Activated gamma-delta T cell treated with Interleukin-2 at 50 U/mL for 16 hours (primary cell): ENCODE measurements around the gene PLCH2.
"Not testable (repeated sequence)": the region's sequence is repeated elsewhere in the genome, so short reads cannot be mapped to it uniquely, and the experiment has no call there.

ENCODE experiments used
- DNase-seq: peaks from one replicate; pipeline ENCODE4 v3.0.0-alpha.2; 2020

PLCH2 gene

DNA sequence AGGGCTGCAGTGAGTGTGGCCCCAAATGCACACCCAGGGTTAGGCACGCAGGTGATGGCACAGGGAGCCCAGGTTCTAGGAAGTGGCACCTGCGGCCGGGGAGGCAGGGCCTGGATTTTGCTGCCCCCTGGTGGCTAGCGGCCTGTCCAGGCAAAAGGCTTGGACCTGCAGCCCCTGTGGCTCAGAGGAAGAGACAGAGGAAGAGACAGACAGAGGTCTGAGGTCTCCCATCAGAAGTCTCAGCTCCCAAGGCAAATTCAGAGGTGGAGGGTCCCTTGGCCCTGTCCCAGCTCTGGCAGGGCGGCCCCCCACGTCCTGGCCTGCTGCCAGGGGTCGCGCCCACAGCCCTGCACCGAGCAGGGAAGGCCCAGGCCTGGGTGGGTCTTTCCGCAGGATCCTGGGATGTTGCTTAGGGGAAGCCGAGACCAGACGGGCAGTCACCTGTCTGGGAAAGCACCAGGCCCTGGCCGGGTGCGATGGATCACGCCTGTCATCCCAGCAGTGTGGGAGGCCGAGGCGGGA, 72.0 kb downstream of the PLCH2 start:
- DNase-seq, result peak; percentile 88

DNA sequence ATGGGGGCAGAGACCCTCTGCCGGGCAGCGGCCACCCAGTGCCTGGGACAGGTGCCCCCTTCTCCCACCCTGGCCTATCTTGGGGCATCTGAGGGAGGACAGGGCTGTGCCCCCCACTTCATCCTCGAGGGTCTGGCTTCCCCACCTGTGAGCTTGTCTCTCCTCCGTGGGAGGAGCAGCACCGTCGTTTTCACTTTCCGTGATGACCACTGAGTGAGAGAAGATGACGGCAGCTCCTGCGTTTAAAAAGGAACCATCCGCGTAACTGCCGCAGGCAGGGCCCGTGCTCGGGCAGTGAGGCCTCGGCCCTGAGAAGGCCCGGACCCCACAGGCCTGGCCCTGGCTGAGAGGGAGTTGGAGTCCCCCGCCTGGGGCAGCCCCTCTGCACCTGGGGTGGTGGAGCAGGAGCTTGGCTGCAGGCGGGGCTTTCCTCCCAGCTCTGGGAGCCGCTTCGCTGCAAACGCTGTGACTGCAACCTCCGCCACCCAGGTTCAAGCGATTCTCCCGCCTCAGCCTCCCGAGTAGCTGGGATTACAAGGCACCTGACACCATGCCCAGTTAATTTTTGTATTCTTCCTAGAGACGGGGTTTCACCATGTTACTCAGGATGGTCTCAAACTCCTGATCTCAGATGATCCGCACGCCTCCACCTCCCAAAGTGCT, 73.4 kb downstream of the PLCH2 start:
- DNase-seq, result not testable (repeated sequence)

DNA sequence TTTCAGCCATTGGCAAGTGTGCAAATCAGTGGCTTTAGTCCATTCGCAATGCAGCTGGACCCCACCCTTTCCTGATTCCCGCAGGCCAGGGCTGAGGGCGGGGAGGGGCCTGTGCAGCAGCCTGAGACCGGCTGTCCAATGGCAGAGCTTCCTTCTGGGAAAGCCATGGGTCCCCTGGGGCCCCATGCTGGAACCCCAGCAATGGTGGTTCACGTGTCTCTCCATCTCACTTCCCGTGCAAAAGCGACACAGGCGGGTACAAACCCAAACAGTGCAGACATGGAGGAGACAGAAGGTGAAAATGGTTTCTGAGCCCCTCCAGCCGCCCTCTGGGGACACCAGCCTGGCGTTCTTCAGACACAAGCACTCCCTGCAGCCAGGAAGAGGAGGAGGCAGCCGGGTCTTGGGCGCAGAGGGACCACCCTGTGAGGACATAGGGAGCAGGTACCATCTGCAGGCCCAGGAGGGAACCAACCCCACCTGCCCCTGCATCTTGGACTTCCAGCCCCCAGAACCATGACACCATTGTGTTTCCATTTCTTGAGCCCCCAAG, 74.3 kb downstream of the PLCH2 start:
- DNase-seq, result not testable (repeated sequence)

DNA sequence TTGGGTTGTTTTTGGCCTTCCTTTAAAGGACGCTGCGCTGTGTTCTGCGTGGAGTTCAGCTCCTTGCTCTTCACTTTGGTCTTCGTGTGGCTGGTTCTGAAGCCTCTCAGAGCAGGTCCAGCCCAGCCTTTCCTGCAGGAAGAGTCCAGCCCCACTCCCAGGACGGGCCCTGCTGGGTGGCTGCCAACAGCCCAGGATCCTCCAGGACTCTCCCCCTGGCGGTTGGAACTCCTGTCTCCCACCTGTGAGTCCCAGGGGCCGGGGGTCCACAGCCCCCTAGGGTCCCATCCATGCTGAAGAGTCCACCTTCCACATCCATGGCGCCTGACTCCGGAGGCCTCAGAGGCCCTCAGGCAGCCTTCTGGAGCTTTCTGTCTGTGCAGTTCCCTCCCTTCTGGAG, 75.5 kb downstream of the PLCH2 start:
- DNase-seq, result not testable (repeated sequence)

DNA sequence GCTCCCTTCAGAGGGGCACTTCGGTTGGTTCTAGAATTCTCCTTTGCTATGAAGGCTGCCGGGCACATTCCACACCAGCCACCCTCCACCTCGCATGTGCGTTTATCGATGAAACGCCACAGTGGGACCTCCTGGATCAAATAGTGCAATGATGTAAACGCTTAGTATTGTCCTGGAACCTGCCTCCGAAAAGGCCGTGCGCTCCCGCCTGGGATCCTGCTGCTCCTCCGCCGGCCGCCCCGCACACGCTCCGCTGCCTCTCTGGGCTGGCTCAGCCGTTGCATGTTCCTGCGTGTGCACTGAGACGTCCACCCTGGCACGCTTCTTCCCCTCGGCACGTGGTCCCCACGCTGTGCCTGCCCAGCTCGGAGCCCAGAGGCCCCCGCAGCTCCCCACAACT, 76.1 kb downstream of the PLCH2 start:
- no peak for DNase-seq

DNA sequence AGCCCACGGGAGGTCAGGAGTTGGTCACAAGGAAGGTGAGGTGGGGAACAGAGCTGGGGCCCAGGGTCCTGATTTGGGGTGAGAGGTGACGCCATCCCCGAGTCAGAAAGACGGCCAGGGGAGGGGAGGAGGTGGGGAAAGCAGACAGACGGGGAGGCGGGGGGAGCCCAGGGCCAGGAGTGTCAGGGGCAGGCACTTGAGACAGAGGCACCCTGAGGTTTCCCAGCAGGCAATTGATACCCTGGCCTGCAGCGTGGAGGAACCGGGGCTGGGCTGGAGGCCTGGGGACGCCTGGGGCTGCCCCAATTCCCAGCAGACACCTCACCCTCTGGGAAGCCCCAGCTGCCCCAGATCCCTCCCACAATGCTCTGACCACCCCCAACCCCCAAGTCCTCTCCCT, 77.0 kb downstream of the PLCH2 start:
- DNase-seq, result not testable (repeated sequence)

DNA sequence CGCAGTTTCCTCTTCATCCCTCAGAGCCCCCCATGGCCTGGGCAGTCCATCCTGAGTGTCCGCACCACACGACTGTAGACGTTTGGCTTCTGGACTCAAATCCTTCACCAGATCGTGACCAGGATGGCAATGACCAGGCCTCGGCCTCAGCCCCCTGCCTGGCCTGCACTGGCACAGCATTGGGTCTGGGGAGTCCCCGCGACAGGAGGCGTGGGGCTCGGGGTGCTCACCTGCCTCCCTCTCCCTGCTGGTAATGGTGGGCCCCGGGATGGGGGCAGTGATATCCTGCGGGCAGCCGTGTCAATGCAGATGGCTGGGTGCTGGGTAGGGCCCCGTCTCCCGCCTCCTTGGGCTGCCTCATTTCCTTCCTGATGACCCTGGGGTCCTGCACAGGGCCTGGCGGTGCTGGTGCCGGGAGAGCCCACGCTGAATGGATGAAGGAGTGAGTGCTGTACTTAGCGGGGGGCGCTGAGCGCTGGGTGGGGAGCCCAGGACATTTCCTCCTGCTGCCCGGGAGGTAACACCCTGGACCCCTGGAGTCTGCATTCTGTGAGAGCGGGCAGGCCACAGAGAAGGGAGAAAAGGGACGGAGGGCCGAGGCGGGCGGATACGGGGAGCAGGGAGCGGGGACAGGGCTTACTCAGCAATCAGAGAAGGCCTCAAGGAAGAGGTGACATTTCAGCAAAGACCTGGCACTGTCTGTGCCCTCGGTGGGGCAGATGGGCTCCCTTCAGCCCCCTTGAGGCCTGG, 78.0 kb downstream of the PLCH2 start:
- no peak for DNase-seq

DNA sequence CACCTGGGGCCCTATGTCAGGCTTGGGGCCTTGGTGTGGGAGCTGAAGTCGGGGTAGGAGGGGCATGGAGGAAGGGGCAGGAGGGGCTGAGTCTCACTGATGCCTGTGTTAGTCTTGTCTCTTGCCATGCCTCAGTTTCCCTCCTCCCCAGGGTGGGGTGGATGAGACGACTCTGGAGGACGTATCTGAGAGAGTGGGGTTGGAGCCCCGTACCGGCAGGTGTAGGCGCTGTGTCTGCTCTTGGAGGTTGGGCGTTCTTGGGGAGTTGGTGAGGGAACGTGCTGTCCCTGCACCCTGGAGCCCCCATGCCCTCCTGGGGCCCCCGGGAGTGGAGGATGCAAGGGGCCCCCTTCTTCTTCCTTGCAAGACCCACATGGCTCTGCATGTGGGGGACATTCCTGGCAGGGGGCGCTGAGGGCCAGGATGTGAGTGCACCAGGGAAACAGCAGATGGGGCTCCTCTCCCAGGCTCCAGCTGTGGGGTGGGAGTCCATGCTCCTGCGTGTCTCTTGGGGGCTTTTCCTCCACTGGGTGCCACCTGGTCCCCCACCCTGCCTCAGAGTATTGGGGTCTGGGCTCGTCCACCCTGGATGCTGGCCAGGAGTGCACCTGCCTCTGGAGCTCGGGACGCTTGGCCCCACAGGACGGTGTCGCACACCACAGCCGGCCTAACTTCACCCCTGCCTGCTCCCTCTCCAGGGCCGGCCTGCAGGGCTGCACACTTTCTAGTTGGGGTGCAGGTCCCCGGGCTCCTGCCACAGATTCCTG, 78.7 kb downstream of the PLCH2 start:
- peak; percentile 61 for DNase-seq
